Effector CD8-positive, alpha-beta T cell (primary cell): ENCODE data around the gene DEFB132.

Experiments
- DNase-seq: peaks from one replicate; lab custom pipeline; 2025; lab: John Stamatoyannopoulos, UW

DEFB132 gene

GRCh38 chr20:263701-264100 is 6.2 kb downstream of the DEFB132 start:
- no peak for DNase-seq

GRCh38 chr20:266596-267562 is 9.4 kb downstream of the DEFB132 start:
- peak; percentile 83 for DNase-seq

GRCh38 chr20:270517-270916 is 13.0 kb downstream of the DEFB132 start:
- DNase-seq = no peak

- DNase-seq = no peak
Measured at GRCh38 chr20:271069-271468, 13.5 kb downstream of the DEFB132 start.

GRCh38 chr20:271528-271927 is 14.0 kb downstream of the DEFB132 start:
- DNase-seq = no peak

- no peak for DNase-seq
Measured at GRCh38 chr20:272718-273117, 15.2 kb downstream of the DEFB132 start.

GRCh38 chr20:273884-274283 is 16.4 kb downstream of the DEFB132 start:
- DNase-seq = no peak

GRCh38 chr20:275791-276190 is 18.3 kb downstream of the DEFB132 start:
- no peak for DNase-seq

- DNase-seq = no peak
Measured at GRCh38 chr20:276620-277495, 19.3 kb downstream of the DEFB132 start.

GRCh38 chr20:277496-277781 is 19.9 kb downstream of the DEFB132 start:
- DNase-seq = no peak

GRCh38 chr20:278181-278580 is 20.7 kb downstream of the DEFB132 start:
- DNase-seq = no peak

- no peak for DNase-seq
Measured at GRCh38 chr20:278607-279571, 21.4 kb downstream of the DEFB132 start.

- no peak for DNase-seq
Measured at GRCh38 chr20:284172-284571, 26.6 kb downstream of the DEFB132 start.

GRCh38 chr20:286508-286907 is 29.0 kb downstream of the DEFB132 start:
- DNase-seq = no peak

- no peak for DNase-seq
Measured at GRCh38 chr20:288956-289692, 31.6 kb downstream of the DEFB132 start.

GRCh38 chr20:289693-290083 is 32.2 kb downstream of the DEFB132 start:
- DNase-seq = no peak

GRCh38 chr20:290084-290831 is 32.7 kb downstream of the DEFB132 start, which contains the start of gene C20orf96:
TSS of gene C20orf96 (minus strand) at chr20:290750. CDS start at chr20:290610, 140 bp downstream.
- peak; percentile 77 for DNase-seq

GRCh38 chr20:294602-295001 is 37.1 kb downstream of the DEFB132 start:
- no peak for DNase-seq

GRCh38 chr20:295804-296203 is 38.3 kb downstream of the DEFB132 start:
- DNase-seq = no peak
